Fibroblast of skin of left quadriceps (primary cell): Measurements from ENCODE around the gene AGAP1.

Source experiments
- DNase-seq, 2 experiments: peaks; one replicate each; pipeline ENCODE4 v3.0.0-alpha.2; 2013; ENCODE audit warnings: low read depth in 2 of 2

AGAP1 gene

DNA sequence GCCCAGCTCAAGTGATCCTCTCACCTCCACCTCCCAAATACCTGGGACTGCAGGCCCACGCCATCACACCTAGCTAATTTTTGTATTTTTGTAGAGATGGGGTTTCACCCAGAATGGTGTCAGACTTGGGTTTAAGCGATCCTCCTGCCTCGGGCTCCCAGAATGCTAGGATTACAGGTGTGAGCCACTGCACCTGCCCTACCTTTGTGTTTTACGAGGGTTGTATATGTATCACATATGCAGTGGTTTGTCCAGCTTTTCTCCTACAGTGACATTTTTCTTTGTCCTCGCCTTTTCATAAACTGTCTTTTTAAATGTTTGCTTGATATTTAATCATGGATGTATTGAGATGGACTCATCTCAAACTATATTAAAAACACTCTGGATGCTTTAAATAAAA is 38.5 kb downstream of the AGAP1 start:
- DNase-seq: no peak

DNA sequence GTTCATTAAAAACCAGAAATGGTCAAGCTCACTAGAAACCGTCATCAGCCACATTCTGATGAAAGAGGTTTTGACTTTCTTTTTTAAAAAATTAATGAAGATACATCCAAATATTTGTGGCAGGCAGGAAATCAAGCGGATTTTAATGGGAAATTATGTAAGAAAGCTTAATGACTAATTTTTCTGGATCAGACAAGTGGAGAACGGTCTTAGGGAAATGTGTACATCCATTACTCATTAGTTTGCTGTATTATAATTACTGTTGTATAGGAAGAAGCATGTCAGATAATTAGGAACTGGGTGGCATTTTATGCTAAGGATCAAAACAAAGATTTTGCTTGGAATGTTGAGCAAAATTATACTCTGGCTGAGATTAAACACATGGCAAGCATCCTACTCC is 39.4 kb downstream of the AGAP1 start:
- no peak for DNase-seq

DNA sequence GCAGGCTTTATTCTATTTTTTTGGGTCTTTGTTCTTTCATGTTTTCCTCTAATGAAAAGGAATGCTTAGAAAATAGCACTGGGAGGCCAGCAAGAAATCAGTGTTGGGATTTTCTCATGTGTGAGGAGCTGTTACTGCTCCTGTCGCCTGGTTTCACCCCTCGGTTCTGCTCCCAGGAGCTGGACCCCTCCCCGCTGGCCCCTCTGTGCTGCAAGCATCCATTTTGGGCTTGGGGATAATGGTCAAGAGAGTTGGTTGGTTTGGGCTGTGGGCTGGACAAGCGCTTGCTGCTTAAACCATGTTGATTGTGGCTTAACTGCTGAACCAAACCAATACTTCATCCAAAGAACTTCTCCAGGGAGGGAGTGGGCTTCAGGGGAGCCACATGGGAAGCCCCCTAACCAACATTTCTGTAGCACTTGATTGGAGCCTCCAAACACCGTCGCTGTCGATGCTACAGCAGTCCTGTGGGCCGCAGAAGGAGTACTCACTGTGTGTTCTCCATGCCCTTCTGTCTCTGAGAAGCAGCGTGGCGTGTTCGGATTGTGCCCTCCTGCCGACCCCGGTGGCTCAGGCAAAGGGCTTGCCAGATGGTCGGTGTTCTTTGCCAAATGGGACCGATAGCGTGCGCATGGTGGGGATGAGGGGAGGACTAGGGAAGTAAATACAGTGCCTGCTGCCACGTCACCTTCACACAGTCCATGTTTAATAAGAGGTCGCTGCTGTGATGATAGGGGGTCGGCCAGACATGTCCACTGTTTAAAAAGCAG is 40.0 kb downstream of the AGAP1 start:
- DNase-seq: no peak

DNA sequence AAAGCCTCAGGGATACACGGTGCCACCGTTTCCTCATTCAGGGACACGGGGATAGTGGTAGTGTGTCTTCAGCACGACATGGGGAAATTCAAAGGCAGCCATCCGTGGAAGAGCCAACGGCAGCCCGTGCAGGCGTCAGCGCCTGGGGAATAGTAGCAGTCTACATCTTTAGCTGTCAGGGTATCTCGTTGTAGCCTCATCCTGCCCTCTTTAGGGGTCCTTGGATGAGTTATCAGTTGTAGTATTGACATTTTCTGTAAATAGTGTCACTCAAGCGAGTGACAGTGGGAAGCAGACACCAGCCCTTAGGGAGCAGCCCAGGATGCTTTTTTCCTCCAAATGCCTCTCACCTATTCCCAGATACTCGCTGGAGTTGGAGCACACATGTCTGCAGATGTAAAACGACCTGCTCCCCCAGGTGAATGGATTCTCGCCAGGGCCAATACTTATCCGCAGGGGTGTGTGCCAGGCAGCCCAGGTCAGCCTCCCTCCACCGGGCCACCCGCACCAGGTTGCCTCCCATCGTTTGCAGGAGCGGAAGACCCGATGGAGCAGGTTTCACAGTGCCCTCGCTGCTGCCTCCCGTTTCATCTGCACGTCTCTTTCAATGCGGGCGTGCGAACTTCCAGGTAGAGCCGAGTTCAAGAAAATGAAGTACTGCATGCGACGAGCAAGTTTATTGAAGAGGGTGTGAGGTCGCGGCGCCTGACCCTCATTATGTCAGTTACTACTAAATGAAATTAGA is 41.0 kb downstream of the AGAP1 start:
- no peak for DNase-seq

DNA sequence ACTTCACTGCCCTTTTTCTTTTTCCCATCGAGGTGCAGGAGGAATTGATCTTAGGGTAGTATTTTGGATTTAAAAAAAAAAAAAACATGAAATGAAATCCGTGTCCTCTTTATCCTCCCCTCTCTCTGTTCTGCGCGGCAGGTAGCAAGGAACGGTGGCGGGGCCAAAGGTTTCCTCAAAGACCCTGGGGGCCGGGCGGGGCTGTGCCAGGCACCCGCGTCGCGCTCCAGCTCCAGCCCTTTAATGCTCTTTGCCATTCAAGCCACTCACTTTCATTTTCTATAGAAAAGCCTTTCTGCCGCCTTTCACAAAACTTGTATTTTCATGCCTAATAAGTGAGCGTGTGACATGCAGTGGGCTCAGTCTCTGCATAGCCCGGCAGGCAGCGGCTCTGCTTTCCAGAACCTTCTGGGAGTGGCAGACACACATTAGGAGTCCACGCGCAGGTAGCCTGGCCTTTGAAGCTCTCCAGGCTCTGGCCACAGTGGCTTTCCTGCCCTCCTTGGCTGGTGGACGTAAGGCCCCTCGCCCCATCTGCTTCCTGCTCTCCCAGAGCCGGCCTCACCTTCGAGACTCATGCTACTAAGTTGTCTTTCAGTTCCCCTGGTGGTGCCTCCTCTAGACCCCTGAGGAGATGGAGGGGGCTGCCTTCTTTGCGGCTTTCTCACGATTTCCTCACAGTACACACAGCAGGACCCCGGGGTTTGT is 41.7 kb downstream of the AGAP1 start:
- no peak for DNase-seq

DNA sequence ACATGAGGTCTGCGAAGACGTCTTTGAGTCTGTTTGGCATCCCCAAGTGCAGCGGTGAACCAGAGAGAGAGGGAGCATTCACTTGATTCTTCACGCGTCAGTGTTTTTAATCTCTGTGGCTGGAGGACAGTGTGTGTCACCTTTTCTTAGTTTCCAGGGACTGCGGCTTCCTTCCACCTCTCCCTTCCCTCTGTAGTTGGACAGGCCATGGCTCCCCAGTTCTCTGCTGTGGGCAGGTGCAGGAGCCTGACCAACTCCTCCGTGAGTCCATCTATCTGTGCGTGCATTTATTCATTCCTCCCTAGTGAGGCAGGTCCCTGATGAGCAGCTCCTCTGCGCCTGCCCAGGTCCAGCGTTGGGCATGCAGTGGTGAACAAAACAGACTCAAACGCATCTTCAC is 42.9 kb downstream of the AGAP1 start:
- DNase-seq: no peak

DNA sequence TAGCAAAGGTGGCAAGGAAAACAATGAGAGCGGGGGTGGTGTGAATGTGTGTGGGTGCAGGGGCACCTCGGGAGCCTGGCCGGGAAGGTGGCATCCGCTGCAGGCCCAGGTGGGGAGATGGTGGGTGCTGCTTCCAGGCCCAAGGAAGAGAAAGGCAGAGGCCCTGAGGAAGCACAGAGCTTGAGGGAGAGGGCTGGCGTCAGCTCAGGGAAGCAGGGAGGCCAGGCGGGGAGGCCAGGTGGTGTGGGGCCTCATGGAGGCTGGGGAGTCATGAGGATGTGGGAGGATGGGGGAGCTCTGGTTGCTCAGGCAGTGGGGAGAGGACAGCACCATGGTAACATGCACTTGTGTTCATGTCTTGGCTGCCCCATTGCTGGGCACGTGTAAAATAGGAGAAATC is 43.3 kb downstream of the AGAP1 start:
- DNase-seq: no peak

DNA sequence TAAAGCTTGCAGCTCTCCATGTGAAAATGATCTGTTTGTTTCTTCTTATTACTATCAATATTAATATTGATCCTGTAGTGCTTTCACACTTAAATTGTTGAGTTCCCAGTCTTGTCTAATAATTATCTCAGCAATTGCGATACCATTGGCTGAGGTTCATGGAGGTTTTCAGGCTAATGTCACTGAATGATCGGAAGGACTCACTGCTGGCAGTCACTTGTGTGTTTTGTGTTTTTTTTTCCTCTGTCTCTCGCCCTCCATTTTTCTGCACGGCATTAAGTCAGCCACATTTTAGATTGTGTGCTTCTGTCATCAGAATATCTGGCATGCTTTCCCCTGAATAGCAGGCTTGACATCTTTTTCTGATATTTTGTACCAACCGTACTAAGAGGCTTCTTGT is 43.7 kb downstream of the AGAP1 start:
- DNase-seq: no peak

DNA sequence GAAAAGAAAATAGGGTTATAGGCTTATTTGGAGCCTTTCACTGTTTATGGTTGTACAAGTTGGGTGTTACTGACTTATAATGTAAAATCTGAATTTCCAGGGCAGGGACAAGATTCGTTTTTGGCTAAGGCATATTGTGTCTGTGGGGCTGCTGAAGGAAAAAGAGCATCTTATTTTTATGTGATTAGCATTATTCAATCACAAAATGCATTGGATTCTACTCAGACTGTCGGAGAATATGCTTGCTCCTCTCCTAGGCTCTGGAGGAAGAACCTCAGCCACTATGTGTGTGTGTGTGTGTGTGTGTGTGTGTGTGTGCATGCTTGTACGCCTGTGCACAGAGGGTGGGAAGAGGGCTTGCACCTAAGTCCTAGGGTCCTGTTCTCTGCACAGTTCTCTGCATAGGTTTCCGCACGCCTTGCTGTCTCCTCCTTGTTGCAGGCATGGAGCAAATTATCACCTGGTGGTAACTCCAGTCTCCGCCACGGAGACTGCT is 44.3 kb downstream of the AGAP1 start:
- no peak for DNase-seq

DNA sequence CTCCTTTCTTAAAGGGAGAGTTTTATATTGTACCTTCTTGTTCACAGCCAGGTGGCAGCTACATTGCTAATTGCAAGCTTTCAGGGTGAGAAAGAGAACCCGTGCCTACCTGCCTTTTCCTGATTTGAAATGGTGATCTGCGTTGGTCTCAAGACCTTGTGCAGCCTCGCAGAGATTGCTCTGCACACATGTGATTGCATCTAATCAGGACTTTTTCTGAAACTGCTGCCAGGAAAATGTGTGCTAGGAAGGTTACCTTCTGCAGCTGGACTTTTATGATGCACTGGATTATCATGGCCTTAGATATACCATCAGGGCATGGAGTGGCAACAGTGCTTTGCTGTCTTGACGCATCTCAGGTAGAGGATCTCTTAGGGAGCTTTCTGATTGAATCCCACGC is 45.1 kb downstream of the AGAP1 start:
- no peak for DNase-seq

DNA sequence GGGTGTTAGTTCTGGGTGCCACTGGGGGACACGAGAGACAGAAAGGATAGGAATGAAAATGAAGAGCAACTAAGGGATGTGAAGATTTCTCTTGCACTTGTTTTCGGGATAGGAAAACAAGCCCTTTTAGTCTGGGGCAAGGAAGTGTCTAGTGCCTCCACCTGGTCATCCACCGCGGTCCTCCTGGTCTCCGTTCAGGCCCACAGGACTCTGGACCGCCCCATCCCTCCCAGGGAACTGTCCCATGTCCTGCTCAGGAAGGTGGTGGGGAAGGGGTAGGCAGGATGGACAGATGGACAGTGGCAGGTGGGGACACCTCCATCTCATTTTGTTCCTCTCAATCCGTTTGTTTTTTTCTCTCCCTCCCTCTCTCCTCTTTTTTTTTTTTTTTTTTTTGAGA is 45.9 kb downstream of the AGAP1 start:
- no peak for DNase-seq

DNA sequence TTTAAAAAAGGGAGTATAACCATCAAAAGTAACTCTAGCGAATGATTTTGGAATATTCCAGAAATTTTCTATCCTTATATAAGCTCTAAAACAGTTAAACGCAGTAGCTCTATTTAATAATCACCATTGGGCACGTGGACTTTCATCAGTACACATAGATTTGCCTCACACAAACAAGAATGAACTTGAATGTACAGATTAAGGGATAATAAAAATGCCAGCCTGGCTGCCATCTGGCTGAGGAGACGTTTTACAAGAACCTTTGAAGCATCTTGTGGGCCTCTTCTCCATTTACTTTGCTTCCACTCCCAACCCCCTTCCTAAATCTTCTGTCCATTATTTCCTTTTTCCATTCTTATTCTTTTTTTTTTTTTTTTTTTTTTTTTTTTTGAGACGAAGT is 47.2 kb downstream of the AGAP1 start:
- DNase-seq: no peak

DNA sequence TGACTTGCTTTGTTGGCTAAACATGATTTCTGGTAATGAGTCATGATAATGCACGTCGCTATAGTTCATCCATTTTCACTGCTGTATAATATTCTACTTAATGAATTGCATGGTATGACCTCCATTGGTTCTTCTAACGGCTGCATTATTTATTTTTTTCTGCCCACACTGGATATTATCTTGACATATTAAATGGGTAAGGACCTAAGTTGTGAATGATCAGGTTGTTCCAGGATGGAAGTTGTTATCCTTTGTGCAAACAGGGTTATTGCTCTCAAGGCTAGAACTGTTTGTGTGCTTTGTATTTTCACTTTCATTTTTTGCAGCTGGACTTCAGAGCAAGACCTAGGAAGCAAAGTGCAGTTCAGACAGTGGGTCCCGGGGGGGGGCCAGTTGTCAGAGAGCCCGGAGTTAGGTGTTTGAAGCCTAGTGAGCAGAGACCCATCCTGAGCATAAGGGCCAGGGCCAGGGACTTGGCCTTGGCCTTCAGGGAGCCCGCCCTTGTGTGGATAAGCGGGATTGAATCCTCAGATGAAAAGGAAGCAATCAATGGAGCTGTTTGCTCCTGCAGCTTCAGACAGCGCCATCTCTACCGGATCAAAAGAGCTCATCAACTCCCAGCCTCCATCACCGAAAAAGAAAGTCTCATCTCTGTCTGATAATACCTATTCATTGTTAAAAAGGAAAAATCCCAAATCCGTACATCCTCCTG is 48.2 kb downstream of the AGAP1 start:
- no peak for DNase-seq

DNA sequence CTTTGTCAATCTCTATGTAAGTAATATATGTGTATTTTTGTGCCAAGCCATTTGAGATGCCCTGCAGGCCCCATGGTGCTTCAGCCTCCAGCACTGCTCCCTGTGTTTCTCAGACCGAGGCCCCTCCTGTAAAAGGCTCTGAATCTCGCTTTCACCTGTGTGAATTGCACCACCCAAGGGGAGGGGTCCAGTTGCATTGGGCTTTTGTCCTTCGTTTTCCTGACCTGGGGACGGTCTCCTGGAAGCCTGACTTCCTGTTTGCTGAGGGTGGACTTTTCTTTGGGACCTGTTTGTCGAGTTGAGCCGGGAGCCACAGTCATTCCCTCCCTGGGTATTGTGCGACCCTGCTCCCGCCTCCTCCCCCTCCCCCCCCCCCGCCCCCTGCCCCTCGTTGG is 48.9 kb downstream of the AGAP1 start:
- DNase-seq: no peak

DNA sequence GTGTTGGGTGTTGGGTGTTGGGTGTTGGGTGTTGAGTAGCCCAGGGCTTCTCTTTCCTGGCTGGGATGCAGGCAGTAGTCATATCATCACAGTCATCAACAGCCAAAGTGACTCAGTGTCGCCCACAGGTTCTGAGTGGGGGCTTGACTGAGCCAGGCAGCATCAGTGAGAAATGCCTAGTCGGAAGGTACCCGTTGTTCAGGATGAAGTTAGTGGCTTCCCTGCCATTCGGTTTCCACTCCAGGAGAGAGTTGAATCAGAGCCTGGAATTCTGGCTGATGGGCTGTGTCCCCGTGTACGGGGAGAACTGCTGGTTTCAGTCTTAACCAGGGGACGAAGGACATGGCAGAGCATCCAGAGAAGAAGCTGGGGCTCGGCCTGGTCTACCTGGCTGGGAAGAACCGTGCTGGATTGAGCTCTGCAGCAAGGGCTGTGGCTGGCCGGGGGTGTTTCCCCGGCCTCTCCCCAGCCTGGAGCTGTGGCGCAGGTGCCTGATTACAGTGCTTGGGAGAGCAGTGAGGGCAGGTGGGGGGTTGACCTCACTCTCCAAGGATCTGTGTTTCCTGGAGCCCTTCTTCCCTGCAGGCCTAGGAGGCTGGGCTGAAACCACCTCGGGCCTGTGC is 49.4 kb downstream of the AGAP1 start:
- no peak for DNase-seq

DNA sequence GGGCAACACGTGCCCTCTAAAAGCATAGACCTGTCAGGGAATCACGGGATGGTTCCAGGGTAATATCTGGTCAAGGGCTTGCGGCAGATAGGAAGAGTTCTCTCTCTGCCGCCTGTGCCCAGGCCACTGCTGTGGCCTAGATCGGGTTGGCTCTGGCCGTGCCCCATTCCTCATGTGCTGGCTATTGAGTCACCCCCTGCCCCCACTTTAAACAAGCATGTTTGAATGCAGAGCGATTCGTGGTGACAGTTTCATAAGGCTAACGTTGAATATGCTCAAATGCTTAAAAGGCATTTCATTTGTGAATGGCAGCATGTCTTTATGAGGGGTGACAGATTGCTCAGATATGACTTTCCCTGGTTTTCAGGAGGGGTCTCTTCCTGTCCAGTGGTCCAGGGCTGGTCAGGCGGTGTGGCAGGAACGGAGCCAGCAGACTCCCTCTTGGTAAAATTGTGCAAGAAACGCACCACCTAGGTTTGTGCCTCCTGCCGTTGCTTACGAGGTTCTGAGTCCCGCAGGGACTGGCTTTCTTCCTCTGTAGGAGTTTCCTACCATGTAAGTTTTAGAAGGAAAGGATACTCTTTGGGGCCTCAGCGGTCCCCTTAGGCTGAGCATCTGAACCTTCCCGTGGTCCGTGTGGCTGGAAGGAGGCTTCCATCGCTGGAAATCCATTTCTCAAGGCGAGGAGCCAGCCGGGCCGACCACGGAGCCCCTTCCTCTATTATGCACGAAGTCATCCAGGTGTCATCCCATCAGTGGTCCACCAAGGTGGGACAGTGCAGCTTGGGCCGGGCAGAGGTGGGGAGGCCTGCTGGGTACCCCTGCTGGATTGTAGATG is 50.2 kb downstream of the AGAP1 start:
- no peak for DNase-seq

DNA sequence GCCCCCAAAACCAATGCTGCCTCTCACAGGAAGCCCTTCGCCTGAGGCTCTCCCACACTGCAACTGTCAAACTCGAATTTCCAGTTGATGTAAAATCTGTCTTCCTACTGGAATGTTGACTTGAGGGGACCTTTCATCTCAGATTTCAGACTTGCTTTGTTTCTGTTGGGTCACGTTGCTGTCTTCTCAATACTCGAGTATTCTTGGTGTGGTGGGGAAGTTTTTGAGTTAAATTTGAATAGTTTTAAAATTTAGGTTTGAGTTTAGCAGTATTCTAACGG is 50.8 kb downstream of the AGAP1 start:
- no peak for DNase-seq

DNA sequence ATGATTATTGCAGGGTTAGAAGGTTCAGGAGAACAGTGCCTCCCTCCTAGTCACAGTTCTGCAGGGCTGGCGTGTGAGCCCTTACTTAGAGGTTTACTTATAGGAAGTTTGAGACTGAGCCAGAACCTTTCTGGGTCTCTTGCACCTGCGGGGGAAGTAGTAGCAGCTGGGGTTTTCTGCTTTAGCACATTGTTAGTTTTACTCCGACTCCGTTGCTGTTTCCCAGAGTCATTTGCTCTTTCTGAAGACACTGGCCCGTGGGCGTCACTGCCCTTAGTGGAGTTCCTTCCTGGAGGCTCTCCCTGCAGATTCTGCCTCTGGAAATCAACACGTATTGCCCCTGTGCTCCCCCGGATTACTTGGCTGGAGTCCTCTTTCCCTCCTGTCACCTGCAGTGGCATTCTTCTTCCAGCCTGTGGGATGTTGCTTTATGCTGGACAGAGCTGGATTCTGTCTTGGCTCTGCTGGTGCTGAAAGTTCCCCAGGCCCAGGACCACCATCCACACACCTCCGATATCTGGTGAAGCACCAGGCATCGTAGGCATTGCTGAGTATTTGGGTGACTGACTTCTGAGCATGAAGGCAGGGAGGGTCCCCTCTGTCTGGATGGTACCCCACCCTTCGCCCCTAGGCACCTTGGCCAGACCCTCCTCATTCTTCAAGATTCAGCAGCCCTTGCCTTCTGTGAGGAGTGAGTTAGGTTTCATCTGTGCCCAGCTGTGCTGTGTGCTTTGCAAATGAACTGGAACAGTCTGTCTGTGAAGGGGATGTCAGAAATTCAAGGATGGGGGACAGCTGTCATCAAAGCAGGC is 51.7 kb downstream of the AGAP1 start:
- DNase-seq: no peak

DNA sequence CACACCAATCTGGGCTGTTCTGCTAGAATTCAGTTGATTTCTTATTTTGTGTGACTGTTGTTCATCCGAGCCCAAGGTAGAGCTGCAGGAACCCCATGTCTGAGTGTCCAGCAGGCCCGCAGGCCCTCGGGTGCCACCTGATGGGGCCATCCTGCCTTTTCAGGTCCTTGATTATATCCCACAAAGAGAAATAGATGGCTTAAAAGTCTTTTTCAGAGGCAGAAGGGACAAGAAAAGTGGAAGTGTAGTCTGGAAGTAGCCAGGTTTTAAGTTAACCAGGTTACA is 52.2 kb downstream of the AGAP1 start:
- no peak for DNase-seq

DNA sequence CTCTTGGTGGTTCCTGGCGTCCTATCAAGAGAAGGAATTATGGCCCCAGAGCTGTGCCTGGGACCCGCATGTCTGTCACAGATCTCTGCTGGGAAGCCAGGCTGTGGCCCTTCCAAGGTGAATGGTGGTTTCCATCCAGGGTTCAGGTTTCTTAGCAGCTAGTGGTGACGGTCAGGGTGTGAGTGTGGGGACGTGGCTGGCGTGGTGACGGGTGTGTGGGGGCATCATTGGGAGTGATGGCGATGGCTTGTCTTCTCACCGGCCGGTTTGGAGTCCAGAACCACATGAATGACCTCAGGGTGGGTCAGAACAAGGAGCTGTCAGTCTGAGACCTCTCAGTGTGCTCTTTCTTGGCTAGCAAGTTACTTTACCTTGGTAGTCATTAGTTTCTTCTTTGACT is 52.6 kb downstream of the AGAP1 start:
- DNase-seq: no peak
